Karpas-422 (cell line): ENCODE measurements around the gene ITGB1. TPM values are rescaled to one million over a fixed set of nuclear protein-coding genes. Genes with fewer than 3 reads are reported as not detected.
"Not testable (repeated sequence)": the region's sequence is repeated elsewhere in the genome, so short reads cannot be mapped to it uniquely, and the experiment has no call there.

Experiments used
- DNase-seq: peaks from one replicate; pipeline ENCODE4 v3.0.0-alpha.2; 2015
- H2AFZ ChIP-seq: fragments of 200-600 bp; sonication (generic); 2 replicates; pipeline ENCODE4 v1.6.1; 2014; ENCODE audit warnings: antibody characterized with exemption, low read length, mixed read lengths
- H3K27ac ChIP-seq: fragments of 200-600 bp; sonication (generic); 2 replicates; pipeline ENCODE4 v1.5.1; 2014; ENCODE audit warnings: mild to moderate bottlenecking, low read length, moderate library complexity
- H3K27me3 ChIP-seq: fragments of 200-600 bp; sonication (generic); 2 replicates; pipeline ENCODE4 v1.6.1; 2014; ENCODE audit warnings: low read length, mixed read lengths
- H3K36me3 ChIP-seq: fragments of 200-600 bp; sonication (generic); 2 replicates; pipeline ENCODE4 v1.6.1; 2014; ENCODE audit warnings: low read length, mixed read lengths; ENCODE audit not compliant: insufficient read depth
- H3K4me1 ChIP-seq: fragments of 200-600 bp; sonication (generic); 2 replicates; pipeline ENCODE4 v1.6.1; 2014; ENCODE audit warnings: mild to moderate bottlenecking, low read length, mixed read lengths
- H3K4me2 ChIP-seq: fragments of 200-600 bp; sonication (generic); 2 replicates; pipeline ENCODE4 v1.6.1; 2014; ENCODE audit warnings: low read length, low read depth, mild to moderate bottlenecking; ENCODE audit not compliant: poor library complexity, severe bottlenecking
- H3K4me3 ChIP-seq: fragments of 200-600 bp; sonication (generic); 2 replicates; pipeline ENCODE4 v1.5.1; 2014; ENCODE audit warnings: mild to moderate bottlenecking, antibody characterized with exemption, low read length, mixed read lengths
- H3K79me2 ChIP-seq: fragments of 200-600 bp; sonication (generic); 2 replicates; pipeline ENCODE4 v1.6.1; 2014; ENCODE audit warnings: mild to moderate bottlenecking, low read length, mixed read lengths
- H3K9ac ChIP-seq: fragments of 200-600 bp; sonication (generic); 2 replicates; pipeline ENCODE4 v1.6.0; 2014; ENCODE audit warnings: low read length
- H3K9me2 ChIP-seq: fragments of 200-600 bp; sonication (generic), shearing (Covaris generic); replicated peaks from 2 replicates; pipeline ENCODE4 v1.6.0; 2014; ENCODE audit warnings: mild to moderate bottlenecking, low read length, moderate library complexity; ENCODE audit not compliant: insufficient read depth
- H3K9me3 ChIP-seq: fragments of 300-700, 200-600 bp; sonication (generic); 2 replicates; pipeline ENCODE4 v1.6.1; 2014; ENCODE audit warnings: low read length, mixed read lengths
- H4K20me1 ChIP-seq: fragments of 200-600 bp; sonication (generic); 2 replicates; pipeline ENCODE4 v1.6.1; 2014; ENCODE audit warnings: mild to moderate bottlenecking, antibody characterized with exemption, low read length, low read depth; ENCODE audit not compliant: insufficient read depth
- total RNA-seq: library from RNA; depleted of rRNA; stranded (reverse); fragments of >200 nt; shearing (Covaris generic); gene quantifications from 2 replicates; pipeline ENCODE4 v1.2.3, GENCODE V29; 2014; ENCODE audit warnings: low replicate concordance

ITGB1 gene
- total RNA-seq, 1 experiment from 2014 or later, result 559 TPM

GRCh38 chr10:32909970-32910369 lies 48.1 kb downstream of the ITGB1 start:
- H3K79me2 ChIP-seq, result peaks cover 54% of the 10 kb centered on the region
- not testable (repeated sequence) for H3K9me2 ChIP-seq, H3K4me3 ChIP-seq, H3K4me1 ChIP-seq, H3K4me2 ChIP-seq, H3K27ac ChIP-seq, H2AFZ ChIP-seq, H3K9me3 ChIP-seq, DNase-seq, H3K9ac ChIP-seq, H3K27me3 ChIP-seq
- peaks cover 11% of the 10 kb centered on the region for H4K20me1 ChIP-seq
- H3K36me3 ChIP-seq, result peaks cover 59% of the 10 kb centered on the region

GRCh38 chr10:32909456-32909855 lies 48.6 kb downstream of the ITGB1 start:
- H4K20me1 ChIP-seq, result peaks cover 11% of the 10 kb centered on the region
- H3K79me2 ChIP-seq, result peaks cover 58% of the 10 kb centered on the region
- H3K4me2 ChIP-seq, result no peak overlapping the region
- H3K9me2 ChIP-seq, result no peaks in the 10 kb centered on the region
- no peaks in the 10 kb centered on the region for H3K9me3 ChIP-seq
- no peak for DNase-seq
- no peaks in the 10 kb centered on the region for H3K27me3 ChIP-seq
- no peak overlapping the region for H3K27ac ChIP-seq
- H3K36me3 ChIP-seq, result peaks cover 64% of the 10 kb centered on the region
- no peaks in the 10 kb centered on the region for H3K4me1 ChIP-seq
- H3K9ac ChIP-seq, result no peak overlapping the region
- no peak overlapping the region for H3K4me3 ChIP-seq
- H2AFZ ChIP-seq, result no peak overlapping the region

GRCh38 chr10:32906595-32906994 lies 51.4 kb downstream of the ITGB1 start:
- no peaks in the 10 kb centered on the region for H3K4me1 ChIP-seq
- H3K27me3 ChIP-seq, result no peaks in the 10 kb centered on the region
- H3K4me2 ChIP-seq, result no peak overlapping the region
- H3K9me2 ChIP-seq, result no peaks in the 10 kb centered on the region
- peaks cover 82% of the 10 kb centered on the region for H3K36me3 ChIP-seq
- peaks cover 11% of the 10 kb centered on the region for H4K20me1 ChIP-seq
- H3K27ac ChIP-seq, result no peak overlapping the region
- no peak for DNase-seq
- H2AFZ ChIP-seq, result no peak overlapping the region
- no peak overlapping the region for H3K9ac ChIP-seq
- no peak overlapping the region for H3K4me3 ChIP-seq
- no peaks in the 10 kb centered on the region for H3K9me3 ChIP-seq
- peaks cover 70% of the 10 kb centered on the region for H3K79me2 ChIP-seq

GRCh38 chr10:32905466-32905865 lies 52.6 kb downstream of the ITGB1 start:
- DNase-seq, result no peak
- H3K27me3 ChIP-seq, result no peaks in the 10 kb centered on the region
- no peak overlapping the region for H2AFZ ChIP-seq
- no peak overlapping the region for H3K9ac ChIP-seq
- H3K79me2 ChIP-seq, result peaks cover 64% of the 10 kb centered on the region
- peaks cover 11% of the 10 kb centered on the region for H4K20me1 ChIP-seq
- no peaks in the 10 kb centered on the region for H3K9me2 ChIP-seq
- H3K4me3 ChIP-seq, result no peak overlapping the region
- no peak overlapping the region for H3K27ac ChIP-seq
- H3K36me3 ChIP-seq, result peaks cover 75% of the 10 kb centered on the region
- no peak overlapping the region for H3K4me2 ChIP-seq
- H3K4me1 ChIP-seq, result no peaks in the 10 kb centered on the region
- H3K9me3 ChIP-seq, result no peaks in the 10 kb centered on the region

- Histone ChIP-seq H3K4me1 (no peaks in the 10 kb centered on the region), H3K79me2 (peaks cover 35% of the 10 kb centered on the region), H3K4me3 (no peak overlapping the region), H3K9me3 (no peaks in the 10 kb centered on the region), H3K27me3 (no peaks in the 10 kb centered on the region), H4K20me1 (peaks cover 7% of the 10 kb centered on the region), H3K9ac (no peak overlapping the region), H3K27ac (no peak overlapping the region), H3K36me3 (peaks cover 80% of the 10 kb centered on the region), H2AFZ (no peak overlapping the region), H3K4me2 (no peak overlapping the region), H3K9me2 (no peaks in the 10 kb centered on the region)
- no peak for DNase-seq
Observed at GRCh38 chr10:32901815-32902214, 56.2 kb downstream of the ITGB1 start.

GRCh38 chr10:32895200-32895968 lies 62.6 kb downstream of the ITGB1 start:
- not testable (repeated sequence) for H3K4me2 ChIP-seq, H3K4me3 ChIP-seq, DNase-seq, H3K79me2 ChIP-seq, H3K9ac ChIP-seq, H3K9me3 ChIP-seq, H3K27me3 ChIP-seq, H4K20me1 ChIP-seq, H3K27ac ChIP-seq, H3K4me1 ChIP-seq, H3K9me2 ChIP-seq, H2AFZ ChIP-seq
- peaks cover 53% of the 10 kb centered on the region for H3K36me3 ChIP-seq

GRCh38 chr10:32893916-32894664 lies 63.9 kb downstream of the ITGB1 start:
- DNase-seq, result no peak
- no peaks in the 10 kb centered on the region for H4K20me1 ChIP-seq
- H3K27ac ChIP-seq, result no peak overlapping the region
- H3K36me3 ChIP-seq, result peaks cover 41% of the 10 kb centered on the region
- no peaks in the 10 kb centered on the region for H3K4me1 ChIP-seq
- no peak overlapping the region for H2AFZ ChIP-seq
- H3K4me3 ChIP-seq, result no peak overlapping the region
- H3K9ac ChIP-seq, result no peak overlapping the region
- H3K27me3 ChIP-seq, result no peaks in the 10 kb centered on the region
- no peaks in the 10 kb centered on the region for H3K79me2 ChIP-seq
- H3K9me3 ChIP-seq, result no peaks in the 10 kb centered on the region
- H3K9me2 ChIP-seq, result no peaks in the 10 kb centered on the region
- H3K4me2 ChIP-seq, result no peak overlapping the region

GRCh38 chr10:32893434-32893833 lies 64.6 kb downstream of the ITGB1 start:
- Histone ChIP-seq H3K4me1 (no peaks in the 10 kb centered on the region), H3K27me3 (no peaks in the 10 kb centered on the region), H3K27ac (no peak overlapping the region), H3K4me2 (no peak overlapping the region), H2AFZ (no peak overlapping the region), H3K9ac (no peak overlapping the region), H3K36me3 (peaks cover 36% of the 10 kb centered on the region), H3K9me3 (no peaks in the 10 kb centered on the region), H3K79me2 (no peaks in the 10 kb centered on the region), H3K9me2 (no peaks in the 10 kb centered on the region), H3K4me3 (no peak overlapping the region), H4K20me1 (no peaks in the 10 kb centered on the region)
- DNase-seq, result no peak
